HFFc6 (cell line): ENCODE data around the gene C1orf105. TPM values are rescaled to one million over a fixed set of nuclear protein-coding genes. Genes with fewer than 3 reads are reported as not detected.

Experiments
- DNase-seq: peaks from one replicate; pipeline ENCODE4 v3.0.0-alpha.2; 2018
- H3K27ac Mint-ChIP-seq: 2 replicates; pipeline ENCODE4 v1.8.0; 2020; ENCODE audit warnings: mild to moderate bottlenecking, mixed read lengths
- H3K27me3 Mint-ChIP-seq: 2 replicates; pipeline ENCODE4 v1.8.0; 2021; ENCODE audit warnings: mild to moderate bottlenecking, moderate library complexity, mixed read lengths; ENCODE audit not compliant: insufficient read depth
- H3K36me3 Mint-ChIP-seq: 2 replicates; pipeline ENCODE4 v1.8.0; 2021; ENCODE audit warnings: low read depth, mixed read lengths
- H3K4me1 Mint-ChIP-seq: 2 replicates; pipeline ENCODE4 v1.8.0; 2020; ENCODE audit warnings: low read depth, mixed read lengths
- H3K4me3 Mint-ChIP-seq: 2 replicates; pipeline ENCODE4 v1.8.0; 2020; ENCODE audit warnings: mild to moderate bottlenecking, moderate library complexity, mixed read lengths
- H3K9me3 Mint-ChIP-seq: 2 replicates; pipeline ENCODE4 v1.8.0; 2020; ENCODE audit warnings: mild to moderate bottlenecking, mixed read lengths
- CTCF ChIP-seq: fragments of 200-600 bp; sonication (generic); IDR thresholded peaks from 2 replicates; pipeline ENCODE4 v1.5.0; 2021; ENCODE audit warnings: antibody characterized with exemption, mild to moderate bottlenecking
- total RNA-seq, 6 experiments: library from RNA; stranded (reverse); fragmentation: NEBNext Ultra II Directional; extraction: Animal tissue kit (Norgen Biotek cat#: 25700); gene quantifications; 2 replicates in 1 of 6; 3 replicates in 5 of 6; pipeline ENCODE4 v1.2.3, GENCODE V29; 2021

Gene C1orf105
- total RNA-seq, 6 experiments from 2014 or later: not detected

GRCh38 chr1:172477741-172478140 lies 57.3 kb downstream of the C1orf105 start:
- Mint-ChIP-seq H3K4me1 (peaks cover 7% of the 10 kb centered on the region), H3K27ac (no peak overlapping the region), H3K36me3 (no peaks in the 10 kb centered on the region), H3K27me3 (peaks cover 3% of the 10 kb centered on the region), H3K9me3 (no peaks in the 10 kb centered on the region), H3K4me3 (no peak overlapping the region)
- no peak for DNase-seq
- no peak for TF ChIP-seq CTCF

DNA sequence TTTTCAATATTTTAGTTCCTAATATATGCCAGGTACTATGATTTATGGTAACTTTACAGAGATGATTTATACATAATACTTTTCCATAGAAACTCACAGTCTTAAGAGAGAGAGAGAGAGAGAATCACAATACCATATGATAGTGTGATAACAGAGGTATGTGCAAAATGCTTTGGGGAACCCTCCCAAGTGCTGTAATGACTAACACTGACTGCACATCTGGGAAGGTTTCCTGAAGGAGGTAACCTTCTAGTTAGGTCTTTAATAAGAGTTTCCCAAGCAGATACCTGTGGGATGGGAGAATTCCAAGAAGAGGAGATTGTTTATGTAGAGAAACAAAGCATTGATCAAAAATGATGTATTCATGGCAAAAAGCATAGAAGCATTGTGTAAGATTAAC lies 58.0 kb downstream of the C1orf105 start:
- Mint-ChIP-seq H3K36me3 (no peaks in the 10 kb centered on the region), H3K4me1 (peaks cover 7% of the 10 kb centered on the region), H3K27me3 (peaks cover 3% of the 10 kb centered on the region), H3K27ac (no peak overlapping the region), H3K4me3 (no peak overlapping the region), H3K9me3 (no peaks in the 10 kb centered on the region)
- no peak for DNase-seq
- no peak for TF ChIP-seq CTCF

DNA sequence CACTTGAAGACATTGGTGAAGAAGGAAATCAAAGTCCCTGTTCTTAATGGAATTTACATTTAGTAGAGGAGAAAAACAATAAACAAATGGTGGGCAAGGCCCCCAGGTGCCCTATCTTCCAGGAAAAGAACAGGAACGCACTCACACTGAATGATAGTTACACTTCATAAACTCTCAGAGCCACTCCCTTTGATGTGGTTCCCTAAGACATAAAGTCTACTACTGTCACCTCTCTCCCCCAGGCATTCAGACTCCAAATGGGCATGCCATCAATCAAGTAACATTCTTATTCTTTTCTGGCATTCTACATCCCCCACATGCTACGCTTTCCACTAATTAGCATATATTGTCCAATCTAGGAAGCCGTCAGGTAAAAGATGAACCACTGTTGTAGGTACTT lies 59.9 kb downstream of the C1orf105 start:
- Mint-ChIP-seq H3K4me3 (no peak overlapping the region), H3K36me3 (no peaks in the 10 kb centered on the region), H3K4me1 (peaks cover 7% of the 10 kb centered on the region), H3K9me3 (no peaks in the 10 kb centered on the region), H3K27ac (no peak overlapping the region), H3K27me3 (peaks cover 2% of the 10 kb centered on the region)
- no peak for DNase-seq
- TF ChIP-seq CTCF: no peak

DNA sequence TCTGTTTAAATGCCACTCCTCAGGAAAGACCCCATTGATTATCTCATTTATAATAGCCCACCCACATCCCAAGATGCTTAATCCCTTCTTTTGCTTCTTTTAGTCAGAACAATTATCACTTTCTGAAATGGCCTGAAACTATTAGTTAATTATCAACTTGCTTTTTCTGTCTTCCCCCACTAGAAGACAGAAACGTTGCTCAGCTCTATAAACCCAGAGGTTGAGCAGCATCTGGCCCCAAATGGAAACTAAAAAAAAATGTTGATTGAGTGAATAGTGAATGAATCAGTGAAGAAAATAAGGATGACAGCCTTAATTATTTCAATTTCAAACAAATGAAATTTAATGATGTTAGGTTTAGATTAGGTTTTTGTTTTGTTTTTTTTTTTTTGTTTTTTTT lies 61.6 kb downstream of the C1orf105 start:
- no peaks in the 10 kb centered on the region; the same call in 1 of the 2 replicates for H3K4me1 Mint-ChIP-seq
- no peak overlapping the region for H3K27ac Mint-ChIP-seq
- no peak for DNase-seq
- H3K36me3 Mint-ChIP-seq: no peaks in the 10 kb centered on the region
- peaks cover 2% of the 10 kb centered on the region for H3K27me3 Mint-ChIP-seq
- TF ChIP-seq CTCF: no peak
- no peaks in the 10 kb centered on the region for H3K9me3 Mint-ChIP-seq
- H3K4me3 Mint-ChIP-seq: no peak overlapping the region

DNA sequence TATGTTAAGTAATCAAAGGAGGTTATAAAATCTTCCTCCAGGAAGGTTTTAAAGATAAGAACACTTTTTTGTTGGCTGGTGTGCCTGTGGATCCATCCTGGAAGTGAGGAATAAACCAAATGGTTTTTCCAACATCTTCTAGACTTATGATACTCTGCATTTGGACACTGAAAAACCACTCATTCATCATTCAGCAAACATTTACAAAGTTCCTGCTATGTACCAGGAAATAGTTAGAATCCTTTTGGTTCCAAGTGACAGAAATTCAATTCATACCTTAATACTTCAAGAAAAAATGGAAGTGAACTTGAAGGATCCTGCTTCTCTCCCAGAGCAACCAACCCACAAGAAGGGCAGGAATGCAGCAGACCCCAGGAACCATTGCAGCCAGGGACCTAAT lies 63.0 kb downstream of the C1orf105 start:
- Mint-ChIP-seq H3K27ac (no peak overlapping the region), H3K27me3 (peaks cover 4% of the 10 kb centered on the region), H3K9me3 (no peaks in the 10 kb centered on the region), H3K36me3 (no peaks in the 10 kb centered on the region), H3K4me1 (no peaks in the 10 kb centered on the region; the same call in 1 of the 2 replicates), H3K4me3 (no peak overlapping the region)
- DNase-seq: no peak
- no peak for TF ChIP-seq CTCF

GRCh38 chr1:172484252-172484651 lies 63.8 kb downstream of the C1orf105 start:
- Mint-ChIP-seq H3K27me3 (peaks cover 8% of the 10 kb centered on the region), H3K4me3 (no peak overlapping the region), H3K4me1 (no peaks in the 10 kb centered on the region; the same call in 1 of the 2 replicates), H3K27ac (no peak overlapping the region), H3K9me3 (no peaks in the 10 kb centered on the region), H3K36me3 (no peaks in the 10 kb centered on the region)
- no peak for TF ChIP-seq CTCF
- no peak for DNase-seq
